ENCODE results near the gene L1CAM.

The L1CAM gene

GRCh38 chrX:153905481-153906095 is 19.6 kb upstream of the L1CAM start:
- FAIRE-seq (no peak), DNase-seq (ENCODE audit: low spot score) (no peak)

GRCh38 chrX:153903991-153904957 is 18.3 kb upstream of the L1CAM start, which contains the start of gene AVPR2:
Gene AVPR2, plus strand, starts transcription at chrX:153904673. Its CDS starts 473 bp downstream, at chrX:153905146.
- FAIRE-seq (no peak), DNase-seq (ENCODE audit: low spot score) (no peak)

- DNase-seq (ENCODE audit: low spot score) (no peak), FAIRE-seq (no peak)
These were observed 17.4 kb upstream of the L1CAM start for GRCh38 chrX:153903238-153903980.

- DNase-seq (ENCODE audit: low spot score) (no peak), FAIRE-seq (no peak)
These were observed 16.4 kb upstream of the L1CAM start for GRCh38 chrX:153902385-153902784.

GRCh38 chrX:153901753-153902140 is 15.8 kb upstream of the L1CAM start:
- no peak for FAIRE-seq
- DNase-seq (ENCODE audit: low spot score): no peak

- FAIRE-seq (peak; percentile 96), DNase-seq (ENCODE audit: low spot score) (peak; percentile 84)
These were observed 15.1 kb upstream of the L1CAM start for GRCh38 chrX:153900831-153901752.

GRCh38 chrX:153897899-153898298 is 11.9 kb upstream of the L1CAM start:
- DNase-seq (ENCODE audit: low spot score) (no peak), FAIRE-seq (no peak)

GRCh38 chrX:153889123-153889522 is 3.1 kb upstream of the L1CAM start:
- FAIRE-seq (no peak), DNase-seq (ENCODE audit: low spot score) (no peak)

GRCh38 chrX:153888344-153888743 is 2.4 kb upstream of the L1CAM start:
- DNase-seq (ENCODE audit: low spot score): no peak
- no peak for FAIRE-seq

- DNase-seq (ENCODE audit: low spot score) (no peak), FAIRE-seq (no peak)
These were observed 1.4 kb upstream of the L1CAM start for GRCh38 chrX:153887385-153887784.

GRCh38 chrX:153886915-153887314 is 942 bp upstream of the L1CAM start:
- DNase-seq (ENCODE audit: low spot score): no peak
- FAIRE-seq: no peak

GRCh38 chrX:153885208-153885787 is 675 bp downstream of the L1CAM start:
- FAIRE-seq (no peak), DNase-seq (ENCODE audit: low spot score) (no peak)

- peak; percentile 45 for DNase-seq (ENCODE audit: low spot score)
- no peak for FAIRE-seq
These were observed 1.4 kb downstream of the L1CAM start for GRCh38 chrX:153884590-153884989.

GRCh38 chrX:153884136-153884535 is 1.8 kb downstream of the L1CAM start:
- DNase-seq (ENCODE audit: low spot score): no peak
- FAIRE-seq: no peak

- DNase-seq (ENCODE audit: low spot score) (peak; percentile 54), FAIRE-seq (no peak)
These were observed 2.7 kb downstream of the L1CAM start for GRCh38 chrX:153883163-153883843.

GRCh38 chrX:153882557-153882956 is 3.4 kb downstream of the L1CAM start:
- no peak for FAIRE-seq
- no peak for DNase-seq (ENCODE audit: low spot score)

GRCh38 chrX:153882086-153882498 is 3.9 kb downstream of the L1CAM start:
- DNase-seq (ENCODE audit: low spot score) (peak; percentile 79), FAIRE-seq (no peak)

GRCh38 chrX:153881281-153881680 is 4.7 kb downstream of the L1CAM start:
- no peak for FAIRE-seq
- DNase-seq (ENCODE audit: low spot score): no peak

GRCh38 chrX:153880440-153880815 is 5.5 kb downstream of the L1CAM start:
- FAIRE-seq (no peak), DNase-seq (ENCODE audit: low spot score) (peak; percentile 29)

All from urothelium cell line (cell line).